ENCODE measurements around the gene RIMBP2.

RIMBP2 gene

GRCh38 chr12:130444986-130445385, 271.1 kb downstream of the RIMBP2 start:
- no peak for DNase-seq (ENCODE audit: low read depth, low spot score)

DNA sequence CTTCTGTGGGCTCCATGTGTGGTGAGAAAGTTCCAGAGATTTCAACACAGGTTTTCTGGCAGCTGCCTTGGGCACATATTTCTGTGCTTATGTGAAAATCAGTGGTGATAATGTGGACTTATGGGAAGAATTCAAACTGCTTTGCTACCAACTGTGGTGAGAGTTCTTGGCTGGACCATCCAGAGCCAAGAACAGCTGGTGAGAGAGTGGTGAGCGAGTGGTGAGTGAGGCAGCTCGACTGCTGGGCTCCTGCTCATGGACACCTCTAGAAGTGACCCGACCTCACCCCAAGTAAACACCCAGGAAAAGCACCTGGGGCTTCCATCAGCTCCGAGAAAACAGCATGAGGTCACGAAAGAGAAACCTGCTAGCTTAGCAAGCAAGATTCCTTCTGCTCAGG, 272.0 kb downstream of the RIMBP2 start:
- DNase-seq (ENCODE audit: low read depth, low spot score) = peak; percentile 4

- no peak for DNase-seq (ENCODE audit: low read depth, low spot score)
Measured at GRCh38 chr12:130441771-130442760, 274.0 kb downstream of the RIMBP2 start.

- no peak for DNase-seq (ENCODE audit: low read depth, low spot score)
Measured at GRCh38 chr12:130440411-130441080, 275.6 kb downstream of the RIMBP2 start.

DNA sequence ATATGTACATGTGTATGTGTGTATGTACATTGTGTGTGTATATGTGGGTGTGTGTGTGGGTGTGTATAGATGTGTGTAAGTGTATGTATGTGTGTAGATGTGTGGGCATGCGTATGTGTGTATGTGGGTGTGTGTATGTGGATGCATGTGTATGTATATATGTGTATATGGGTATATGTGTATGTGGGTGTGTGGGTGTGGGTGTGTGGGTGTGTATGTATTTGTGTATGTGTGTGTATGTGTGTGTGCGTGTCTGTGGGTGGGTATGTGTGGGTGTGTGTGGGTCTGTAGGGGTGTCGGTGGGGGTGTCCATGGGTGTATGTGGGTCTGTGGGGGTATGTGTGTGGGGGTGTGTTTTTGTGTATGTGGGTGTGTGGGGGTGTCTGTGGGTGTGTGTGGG, 276.8 kb downstream of the RIMBP2 start:
- DNase-seq (ENCODE audit: low read depth, low spot score) = no peak

- DNase-seq (ENCODE audit: low read depth, low spot score) = no peak
Measured at GRCh38 chr12:130438711-130439110, 277.4 kb downstream of the RIMBP2 start.

GRCh38 chr12:130438243-130438620, 277.9 kb downstream of the RIMBP2 start:
- no peak for DNase-seq (ENCODE audit: low read depth, low spot score)

DNA sequence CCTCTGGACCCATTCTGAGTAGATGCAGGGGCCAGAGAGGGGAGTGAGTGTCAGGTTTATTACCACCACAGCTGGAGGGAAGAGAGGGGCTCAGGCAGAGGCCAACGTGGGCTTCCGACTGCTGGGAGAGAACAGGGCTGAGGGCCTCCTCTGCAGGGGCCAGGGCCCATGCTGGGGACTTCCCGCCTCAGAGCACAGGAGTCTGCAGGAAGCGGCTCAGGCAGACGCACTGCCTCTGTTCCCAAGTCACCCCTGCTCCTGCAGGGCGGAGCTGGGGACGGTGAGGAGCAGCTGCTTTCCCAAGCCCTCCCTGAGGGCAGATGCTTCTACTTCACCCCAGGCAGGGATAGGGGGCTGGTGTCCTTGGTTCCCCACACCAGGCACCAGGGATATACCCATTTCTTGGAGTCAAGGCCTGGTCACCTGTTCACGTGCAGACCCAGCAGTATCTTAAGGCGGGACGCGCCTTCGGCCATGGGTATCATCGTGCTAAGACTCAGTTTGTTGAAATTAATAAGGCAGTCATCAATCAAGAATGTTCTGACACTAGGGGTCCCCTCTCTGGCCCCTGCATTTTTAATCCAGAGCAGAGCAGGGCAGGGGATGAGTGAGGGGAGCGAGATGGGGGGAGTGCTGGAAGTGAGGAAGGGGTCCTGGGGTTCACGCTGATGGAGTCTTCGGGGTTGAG, 278.4 kb downstream of the RIMBP2 start:
- DNase-seq (ENCODE audit: low read depth, low spot score) = no peak

- no peak for DNase-seq (ENCODE audit: low read depth, low spot score)
Measured at GRCh38 chr12:130436741-130437501, 279.2 kb downstream of the RIMBP2 start.

- DNase-seq (ENCODE audit: low read depth, low spot score) = no peak
Measured at GRCh38 chr12:130435826-130436225, 280.3 kb downstream of the RIMBP2 start.

DNA sequence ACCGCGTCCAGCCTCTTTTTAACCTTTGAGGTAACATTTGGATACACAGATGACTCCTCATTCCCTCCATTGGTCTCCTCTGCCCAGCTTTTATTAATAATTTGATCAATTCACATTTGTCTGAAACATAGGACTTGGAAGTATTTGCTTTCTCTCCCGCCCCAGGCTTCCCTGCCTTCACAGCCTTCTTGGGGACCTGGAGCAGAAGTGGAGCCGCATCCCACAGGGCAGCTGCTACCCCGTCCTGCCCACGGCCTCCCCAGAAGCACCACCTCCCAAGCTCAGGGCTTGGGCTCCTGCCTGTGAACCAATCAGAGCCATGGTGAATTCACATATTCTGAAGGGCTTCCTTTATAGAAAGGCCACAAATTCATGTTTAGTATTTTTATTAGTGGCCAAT, 280.8 kb downstream of the RIMBP2 start:
- DNase-seq (ENCODE audit: low read depth, low spot score) = no peak

DNA sequence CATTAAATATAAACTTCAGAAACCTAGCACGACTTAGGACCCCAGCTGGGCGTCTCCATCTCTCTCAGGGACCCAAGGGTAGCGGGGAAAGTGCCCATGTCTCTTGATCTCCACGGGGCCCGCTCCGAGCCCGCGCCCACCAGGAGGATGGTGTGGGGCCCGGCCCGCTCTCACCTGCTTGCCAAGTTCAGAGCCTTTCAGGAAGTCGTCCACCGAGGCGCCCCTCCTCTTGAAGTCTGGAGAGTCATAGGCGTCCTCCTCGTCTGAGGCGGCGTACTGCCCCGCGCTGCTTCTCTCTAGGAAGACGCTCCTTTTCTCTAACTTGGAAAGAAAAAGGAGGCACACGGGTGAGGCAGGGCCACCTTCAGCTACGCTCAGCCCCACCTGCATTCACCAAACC, 281.5 kb downstream of the RIMBP2 start:
- DNase-seq (ENCODE audit: low read depth, low spot score) = no peak

- no peak for DNase-seq (ENCODE audit: low read depth, low spot score)
Measured at GRCh38 chr12:130433834-130434233, 282.3 kb downstream of the RIMBP2 start.

DNA sequence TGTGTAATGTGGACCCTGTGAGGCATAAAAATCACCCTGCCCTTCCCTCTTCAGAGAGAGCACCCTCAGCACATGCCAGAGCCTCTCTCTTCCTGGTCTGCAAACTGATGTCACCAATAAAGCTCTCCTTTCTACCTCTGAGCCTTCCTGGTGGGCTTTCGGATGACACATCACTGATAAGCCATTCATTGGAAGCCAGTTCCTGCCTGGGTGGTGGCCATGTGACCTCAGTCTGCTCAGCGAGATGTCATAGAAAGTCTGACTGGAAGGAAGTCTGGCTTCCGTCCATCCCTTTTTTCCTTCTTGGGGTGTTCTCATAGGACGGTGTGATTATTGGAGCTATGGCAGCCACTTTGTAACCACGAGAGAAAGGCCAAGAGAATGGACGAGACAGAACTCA, 282.7 kb downstream of the RIMBP2 start:
- no peak for DNase-seq (ENCODE audit: low read depth, low spot score)

GRCh38 chr12:130431176-130431575, 284.9 kb downstream of the RIMBP2 start:
- DNase-seq (ENCODE audit: low read depth, low spot score) = no peak

DNA sequence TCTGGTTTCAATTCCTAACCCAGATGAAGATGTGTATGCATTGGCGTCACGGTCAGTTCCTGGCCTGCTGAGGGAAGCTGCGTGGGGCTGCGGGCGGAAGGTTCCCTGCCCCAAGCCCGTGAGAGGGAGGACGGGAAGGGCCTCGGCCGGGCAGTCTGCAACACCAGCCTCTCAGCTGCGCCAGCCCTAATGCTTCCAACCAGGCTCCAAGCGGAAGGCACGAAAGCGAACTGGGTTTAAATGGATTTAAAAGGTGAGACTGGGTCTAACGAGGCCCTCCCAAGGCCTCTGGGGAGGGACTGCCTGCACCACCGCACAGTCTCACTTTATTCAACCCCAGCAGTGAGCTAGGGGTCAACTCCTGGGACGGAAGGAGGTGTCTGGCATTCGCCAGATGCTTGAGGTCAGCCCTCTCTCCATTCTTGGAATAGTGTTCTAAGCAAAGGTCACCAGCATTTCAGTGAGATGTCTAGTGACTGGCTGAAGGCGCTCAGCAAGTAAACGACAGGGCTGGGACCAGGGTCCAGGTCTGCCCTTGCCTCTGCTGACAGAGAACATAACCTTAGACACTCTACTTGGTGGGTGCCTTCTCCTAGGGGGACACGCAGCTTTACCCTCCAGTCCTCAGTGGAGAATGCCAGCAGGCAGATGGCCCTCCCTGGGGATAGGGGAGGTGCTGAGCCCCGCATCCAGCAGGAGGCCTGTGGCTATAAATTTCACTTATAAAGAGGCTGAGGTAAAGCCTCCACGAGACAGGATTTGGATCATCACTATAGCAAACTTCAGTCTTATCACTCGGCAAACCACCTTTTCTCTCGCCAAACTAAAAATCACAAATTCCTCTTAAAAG, 286.2 kb downstream of the RIMBP2 start:
- no peak for DNase-seq (ENCODE audit: low read depth, low spot score)

DNA sequence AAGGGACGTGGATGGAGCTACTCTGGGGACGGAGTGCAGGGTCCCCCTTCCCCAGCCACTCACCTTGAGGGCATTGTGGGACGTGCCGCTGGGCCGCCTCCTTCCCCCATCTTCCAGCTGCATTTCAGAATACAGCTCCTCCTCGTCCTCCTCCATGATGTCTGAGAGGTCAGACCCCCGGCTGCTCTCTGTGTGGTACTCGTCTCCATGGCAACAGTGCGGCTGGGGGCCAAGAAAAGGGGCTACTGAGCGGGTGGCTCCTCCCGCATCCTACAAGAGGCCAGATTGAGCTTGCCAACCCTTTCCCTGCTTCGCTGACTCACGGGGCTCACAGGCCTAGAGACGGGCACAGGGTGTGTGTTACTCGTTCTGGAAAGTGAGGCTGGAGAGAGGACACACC, 288.0 kb downstream of the RIMBP2 start:
- no peak for DNase-seq (ENCODE audit: low read depth, low spot score)

- DNase-seq (ENCODE audit: low read depth, low spot score) = no peak
Measured at GRCh38 chr12:130427381-130427887, 288.7 kb downstream of the RIMBP2 start.

GRCh38 chr12:130425698-130426245, 290.3 kb downstream of the RIMBP2 start:
- no peak for DNase-seq (ENCODE audit: low read depth, low spot score)

Data from astrocyte of the hippocampus (primary cell).